BJ (cell line): ENCODE data around the gene DMRTB1. TPM values are rescaled to one million over a fixed set of nuclear protein-coding genes. Genes with fewer than 3 reads are reported as not detected.
A peak's percentile ranks its signal among the peaks of the same experiment; 100 is the strongest.

Experiments used
- CTCF ChIA-PET: fragments of 350-600 bp; formaldehyde crosslinking; extraction: SDS; loops from one replicate; lab custom pipeline; 2021; ENCODE audit warnings: antibody characterized with exemption, inconsistent platforms; lab: Yijun Ruan, JAX
- POLR2A ChIA-PET: fragments of 300-600 bp; sonication (Branson Sonifier 250); formaldehyde crosslinking; extraction: SDS; loops from one replicate; lab custom pipeline; 2021; ENCODE audit warnings: antibody characterized with exemption; lab: Charles Lee
- DNase-seq: peaks from one replicate; pipeline ENCODE4 v3.0.0-alpha.2; 2011; ENCODE audit warnings: low read depth
- H3K27me3 ChIP-seq: 2 replicates; pipeline ENCODE4 v1.6.0; 2011; ENCODE audit warnings: low read length; ENCODE audit not compliant: control insufficient read depth, insufficient read depth
- H3K36me3 ChIP-seq: 2 replicates; pipeline ENCODE4 v1.5.1; 2011; ENCODE audit warnings: low read length; ENCODE audit not compliant: control insufficient read depth, insufficient read depth
- H3K4me3 ChIP-seq: 2 replicates; pipeline ENCODE4 v1.5.1; 2011; ENCODE audit warnings: low read depth, mild to moderate bottlenecking, control low read depth, low read length
- polyA plus RNA-seq: library from polyadenylated mRNA; depleted of rRNA; stranded (reverse); fragments of >200 nt; gene quantifications from 2 replicates; pipeline ENCODE4 v1.2.3, GENCODE V29; 2011
- TF ChIP-seq, protein P1 (sequence below): IDR thresholded peaks from 2 replicates; pipeline ENCODE4 v1.5.1; 2011; ENCODE audit warnings: low read depth, mild to moderate bottlenecking, control low read depth, inconsistent platforms, low read length, moderate library complexity; ENCODE audit not compliant: insufficient read depth

DMRTB1 gene
- polyA plus RNA-seq, 1 experiment, result not detected

DNA sequence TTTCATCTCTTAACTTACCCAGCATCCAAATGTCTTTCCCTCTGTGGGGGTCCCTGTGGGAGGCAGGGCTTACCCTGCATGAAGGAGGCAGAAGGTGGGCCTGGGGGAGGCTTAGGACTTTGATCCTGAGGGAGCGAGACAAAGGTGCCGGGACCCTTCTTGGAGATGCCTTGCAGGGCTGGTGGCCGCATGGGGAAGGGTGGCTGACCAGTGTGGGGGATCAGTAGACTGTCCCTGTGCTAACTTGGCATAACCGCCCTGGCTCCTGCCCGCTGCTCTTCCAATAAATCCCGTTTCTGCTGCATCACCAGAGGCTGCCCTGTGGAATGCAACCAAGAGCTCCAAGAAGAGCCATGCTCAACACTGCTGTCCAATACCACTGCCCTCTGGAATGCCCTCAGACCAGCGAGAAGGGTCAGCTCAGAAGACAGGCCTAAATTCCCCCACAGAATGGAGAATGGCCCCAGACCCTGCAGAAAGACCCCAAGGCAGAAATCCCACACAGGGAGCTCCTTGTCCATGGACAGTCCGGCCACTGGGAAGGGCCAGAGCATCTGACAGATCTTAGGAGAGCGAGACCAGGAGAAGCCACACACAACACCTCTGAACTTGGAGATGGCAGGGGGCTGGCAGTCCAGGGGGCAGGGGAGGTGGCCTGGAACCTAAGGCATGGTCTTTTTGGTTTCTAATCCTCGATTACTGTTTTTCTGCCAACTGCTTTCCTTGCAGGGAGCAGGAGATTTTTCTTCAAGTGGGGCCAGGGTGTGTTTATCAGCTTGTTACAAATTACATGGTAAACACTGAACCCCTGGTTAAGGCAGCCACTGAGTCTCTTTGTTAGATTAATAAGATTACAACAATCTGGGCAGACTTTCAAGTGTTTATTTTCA, 46.7 kb upstream of the DMRTB1 start:
- no peaks in the 10 kb centered on the region for H3K36me3 ChIP-seq

DNA sequence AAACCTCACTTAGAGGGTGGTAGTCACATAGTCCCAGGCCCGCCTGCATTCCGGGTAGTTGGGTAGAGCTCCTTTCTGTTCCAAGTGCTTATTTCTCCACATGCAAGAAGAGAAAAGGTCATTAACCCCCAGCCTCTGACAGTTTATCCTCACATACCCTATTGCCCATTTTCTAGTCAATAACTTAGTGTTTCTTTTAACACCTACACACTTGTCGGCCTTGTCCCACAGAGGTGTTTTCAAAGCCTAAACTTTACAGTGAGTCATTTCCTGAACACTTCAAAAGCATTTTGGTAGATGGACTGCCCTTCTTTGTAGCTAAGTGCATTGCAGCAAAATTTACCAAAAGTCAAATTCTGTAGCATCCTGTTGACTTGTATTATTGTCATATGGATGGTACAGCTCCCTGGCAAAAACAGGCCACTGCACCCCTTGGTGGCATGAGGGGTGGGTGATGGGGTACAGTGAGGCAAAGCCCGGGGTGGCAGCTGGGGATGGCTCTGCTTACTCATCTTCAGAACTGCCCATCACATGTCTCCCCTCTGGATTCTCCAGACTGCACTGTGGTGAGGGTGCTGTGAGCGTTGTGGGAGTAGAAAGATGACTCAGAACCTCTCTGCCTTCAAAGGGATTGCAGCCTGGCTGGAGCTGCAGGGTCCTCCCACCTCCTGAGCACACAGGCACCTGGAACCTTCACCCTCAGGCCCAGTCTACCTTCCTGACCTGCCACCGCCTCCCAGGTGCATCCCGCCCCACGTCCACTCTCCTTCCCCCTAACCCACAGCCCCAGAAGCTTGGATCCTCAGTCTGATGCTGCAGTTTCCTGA, 45.8 kb upstream of the DMRTB1 start:
- CTCF ChIA-PET, result interaction anchor here (0.6 to 2.6 kb wide), 11 partner anchors 8 to 147 kb away, joined by 3 to 12 read pairs (median 4); no protein-coding TSS in a partner anchor
- no peak overlapping the region for H3K4me3 ChIP-seq
- H3K36me3 ChIP-seq, result no peaks in the 10 kb centered on the region
- TF ChIP-seq, protein P1, sequence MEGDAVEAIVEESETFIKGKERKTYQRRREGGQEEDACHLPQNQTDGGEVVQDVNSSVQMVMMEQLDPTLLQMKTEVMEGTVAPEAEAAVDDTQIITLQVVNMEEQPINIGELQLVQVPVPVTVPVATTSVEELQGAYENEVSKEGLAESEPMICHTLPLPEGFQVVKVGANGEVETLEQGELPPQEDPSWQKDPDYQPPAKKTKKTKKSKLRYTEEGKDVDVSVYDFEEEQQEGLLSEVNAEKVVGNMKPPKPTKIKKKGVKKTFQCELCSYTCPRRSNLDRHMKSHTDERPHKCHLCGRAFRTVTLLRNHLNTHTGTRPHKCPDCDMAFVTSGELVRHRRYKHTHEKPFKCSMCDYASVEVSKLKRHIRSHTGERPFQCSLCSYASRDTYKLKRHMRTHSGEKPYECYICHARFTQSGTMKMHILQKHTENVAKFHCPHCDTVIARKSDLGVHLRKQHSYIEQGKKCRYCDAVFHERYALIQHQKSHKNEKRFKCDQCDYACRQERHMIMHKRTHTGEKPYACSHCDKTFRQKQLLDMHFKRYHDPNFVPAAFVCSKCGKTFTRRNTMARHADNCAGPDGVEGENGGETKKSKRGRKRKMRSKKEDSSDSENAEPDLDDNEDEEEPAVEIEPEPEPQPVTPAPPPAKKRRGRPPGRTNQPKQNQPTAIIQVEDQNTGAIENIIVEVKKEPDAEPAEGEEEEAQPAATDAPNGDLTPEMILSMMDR, result no peak
- POLR2A ChIA-PET, result no interaction called here
- 0 out of 2 replicates have a peak, but pooled peaks cover 2% of the 10 kb centered on the region for H3K27me3 ChIP-seq
- peak; percentile 31 for DNase-seq

More for the DNA sequence above, 46.7 kb upstream of the DMRTB1 start:
- TF ChIP-seq, protein P1, result no peak
- CTCF ChIA-PET, result interaction anchor here (0.9 to 2.6 kb wide), 7 partner anchors 9 to 146 kb away, joined by 3 to 12 read pairs (median 4); no protein-coding TSS in a partner anchor
- POLR2A ChIA-PET, result no interaction called here
- Histone ChIP-seq H3K4me3 (no peak overlapping the region), H3K27me3 (0 out of 2 replicates have a peak, but pooled peaks cover 2% of the 10 kb centered on the region)
- DNase-seq, result no peak

DNA sequence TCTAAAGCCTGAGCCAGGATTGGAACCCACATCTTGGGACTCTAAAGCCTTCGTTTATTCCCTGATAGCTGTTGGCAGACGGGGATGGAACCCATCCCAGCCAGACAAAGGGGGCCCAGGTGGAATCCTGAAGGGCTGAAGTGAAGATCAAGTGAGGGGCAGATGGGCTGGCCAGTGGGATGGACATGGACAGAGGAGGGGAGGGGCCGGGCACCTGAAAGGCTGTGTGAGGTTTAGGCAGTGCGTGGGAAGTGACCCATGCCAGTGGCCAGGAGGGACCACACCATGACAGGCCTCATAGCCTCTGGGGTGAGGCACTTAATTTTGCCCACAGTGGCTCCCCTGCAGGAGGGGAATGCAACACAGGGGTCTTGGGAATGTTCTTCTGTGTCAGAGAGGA, 44.6 kb upstream of the DMRTB1 start:
- ChIA-PET POLR2A (no interaction called here), CTCF (interaction anchor here (1.2 to 1.3 kb wide), 3 partner anchors 31 to 60 kb away, joined by 3 to 5 read pairs (median 3); no protein-coding TSS in a partner anchor)
- H3K27me3 ChIP-seq, result peaks cover 5% of the 10 kb centered on the region
- DNase-seq, result no peak
- H3K36me3 ChIP-seq, result no peaks in the 10 kb centered on the region
- TF ChIP-seq, protein P1, result no peak
- no peak overlapping the region for H3K4me3 ChIP-seq

DNA sequence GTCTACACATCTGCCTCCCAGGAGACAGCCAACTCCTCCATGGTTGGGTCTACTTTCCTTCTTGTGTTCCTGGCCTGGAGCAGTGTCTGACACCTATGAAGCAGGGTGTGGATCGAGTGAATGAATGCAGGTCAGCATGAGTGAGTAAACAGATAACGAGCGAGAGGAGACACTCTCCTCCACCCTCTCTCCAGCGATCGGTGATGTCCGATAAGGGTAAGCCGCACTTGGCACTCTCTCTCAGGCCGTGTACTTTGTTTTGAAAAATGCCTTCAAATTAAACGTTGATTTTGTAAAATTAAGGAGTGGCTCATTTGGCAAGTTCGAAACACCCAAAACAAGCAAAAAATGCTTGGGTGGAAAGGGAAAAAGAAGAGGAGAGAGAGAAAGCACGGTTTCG, 43.8 kb upstream of the DMRTB1 start:
- TF ChIP-seq, protein P1, result no peak
- CTCF ChIA-PET, result no interaction called here
- H3K27me3 ChIP-seq, result peaks cover 5% of the 10 kb centered on the region
- POLR2A ChIA-PET, result no interaction called here
- no peak for DNase-seq
- H3K36me3 ChIP-seq, result no peaks in the 10 kb centered on the region
- H3K4me3 ChIP-seq, result no peak overlapping the region
